RWPE1 (cell line): Measurements from ENCODE around the gene PIK3AP1.

ENCODE experiments used
- CTCF ChIA-PET: fragments of 350-600 bp; sonication (Branson Sonifier 250); formaldehyde crosslinking; extraction: SDS; loops from one replicate; lab custom pipeline; 2021; lab: Yijun Ruan, JAX
- POLR2A ChIA-PET: fragments of 400-600 bp; formaldehyde crosslinking; extraction: SDS; loops from one replicate; lab custom pipeline; 2020; ENCODE audit warnings: antibody characterized with exemption; ENCODE audit not compliant: low non-redundant PET; lab: Yijun Ruan, JAX
- DNase-seq: peaks from one replicate; pipeline ENCODE4 v3.0.0; 2012; ENCODE audit warnings: low spot score
- H3K27ac ChIP-seq: fragments of 450-650 bp; 2 replicates; pipeline ENCODE4 v1.5.1; 2017
- TF ChIP-seq, protein P1 (sequence below): fragments of 450-650 bp; conservative IDR thresholded peaks from 2 replicates; pipeline ENCODE4 v1.5.1; 2017; ENCODE audit warnings: low read depth, mild to moderate bottlenecking

PIK3AP1 gene

DNA sequence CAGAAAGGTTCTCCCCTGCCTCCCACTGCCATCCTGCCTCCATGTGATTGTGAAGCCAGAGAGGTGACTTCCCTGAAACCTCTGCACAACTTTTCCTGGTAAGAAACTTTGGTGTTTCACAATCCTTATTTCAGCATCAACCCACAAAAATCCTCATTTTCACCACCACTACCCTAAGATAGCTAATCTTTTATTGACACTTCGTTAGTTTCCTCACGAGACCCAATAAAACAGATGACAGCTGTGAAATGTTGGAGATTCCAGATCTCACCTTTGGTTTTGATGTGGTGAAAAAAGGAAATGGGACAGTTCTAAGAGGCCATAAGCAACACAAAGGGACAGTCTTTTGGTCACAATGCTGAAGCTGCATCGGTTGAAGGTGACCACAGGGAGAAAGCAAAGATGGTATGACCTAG lies 73.6 kb downstream of the PIK3AP1 start:
- ChIA-PET CTCF (interaction anchor here (0.7 kb wide), 1 partner anchor 36 kb away, joined by 3 read pairs; no protein-coding TSS in a partner anchor), POLR2A (interaction anchor here (0.7 kb wide), 1 partner anchor 10 kb away, joined by 3 read pairs; no protein-coding TSS in a partner anchor)
- H3K27ac ChIP-seq: no peak overlapping the region
- DNase-seq: no peak
- TF ChIP-seq, protein P1, sequence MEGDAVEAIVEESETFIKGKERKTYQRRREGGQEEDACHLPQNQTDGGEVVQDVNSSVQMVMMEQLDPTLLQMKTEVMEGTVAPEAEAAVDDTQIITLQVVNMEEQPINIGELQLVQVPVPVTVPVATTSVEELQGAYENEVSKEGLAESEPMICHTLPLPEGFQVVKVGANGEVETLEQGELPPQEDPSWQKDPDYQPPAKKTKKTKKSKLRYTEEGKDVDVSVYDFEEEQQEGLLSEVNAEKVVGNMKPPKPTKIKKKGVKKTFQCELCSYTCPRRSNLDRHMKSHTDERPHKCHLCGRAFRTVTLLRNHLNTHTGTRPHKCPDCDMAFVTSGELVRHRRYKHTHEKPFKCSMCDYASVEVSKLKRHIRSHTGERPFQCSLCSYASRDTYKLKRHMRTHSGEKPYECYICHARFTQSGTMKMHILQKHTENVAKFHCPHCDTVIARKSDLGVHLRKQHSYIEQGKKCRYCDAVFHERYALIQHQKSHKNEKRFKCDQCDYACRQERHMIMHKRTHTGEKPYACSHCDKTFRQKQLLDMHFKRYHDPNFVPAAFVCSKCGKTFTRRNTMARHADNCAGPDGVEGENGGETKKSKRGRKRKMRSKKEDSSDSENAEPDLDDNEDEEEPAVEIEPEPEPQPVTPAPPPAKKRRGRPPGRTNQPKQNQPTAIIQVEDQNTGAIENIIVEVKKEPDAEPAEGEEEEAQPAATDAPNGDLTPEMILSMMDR: no peak

DNA sequence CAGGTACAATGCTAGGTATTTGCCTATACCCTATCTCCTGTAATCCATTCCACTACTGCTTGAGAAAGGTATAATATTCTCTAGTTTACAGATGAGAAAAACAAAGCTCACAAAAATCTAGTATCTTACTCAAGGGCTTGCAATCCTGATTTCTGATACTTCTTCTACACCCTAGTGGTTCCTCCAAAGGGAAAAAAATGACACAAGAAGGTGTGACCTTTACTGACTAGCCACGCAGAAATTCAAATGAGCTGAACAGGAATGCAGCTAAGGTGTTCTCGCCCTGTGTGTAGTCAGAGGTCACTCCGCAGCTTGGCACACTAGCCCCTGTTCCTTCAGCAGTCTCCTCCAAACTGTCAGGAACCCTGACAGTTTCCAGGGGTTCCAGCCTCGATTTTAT lies 74.0 kb downstream of the PIK3AP1 start:
- DNase-seq: no peak
- TF ChIP-seq, protein P1: no peak
- CTCF ChIA-PET: interaction anchor here (0.7 kb wide), 1 partner anchor 35 kb away, joined by 3 read pairs; no protein-coding TSS in a partner anchor
- POLR2A ChIA-PET: interaction anchor here (0.7 kb wide), 1 partner anchor 9 kb away, joined by 3 read pairs; no protein-coding TSS in a partner anchor
- H3K27ac ChIP-seq: no peak overlapping the region

DNA sequence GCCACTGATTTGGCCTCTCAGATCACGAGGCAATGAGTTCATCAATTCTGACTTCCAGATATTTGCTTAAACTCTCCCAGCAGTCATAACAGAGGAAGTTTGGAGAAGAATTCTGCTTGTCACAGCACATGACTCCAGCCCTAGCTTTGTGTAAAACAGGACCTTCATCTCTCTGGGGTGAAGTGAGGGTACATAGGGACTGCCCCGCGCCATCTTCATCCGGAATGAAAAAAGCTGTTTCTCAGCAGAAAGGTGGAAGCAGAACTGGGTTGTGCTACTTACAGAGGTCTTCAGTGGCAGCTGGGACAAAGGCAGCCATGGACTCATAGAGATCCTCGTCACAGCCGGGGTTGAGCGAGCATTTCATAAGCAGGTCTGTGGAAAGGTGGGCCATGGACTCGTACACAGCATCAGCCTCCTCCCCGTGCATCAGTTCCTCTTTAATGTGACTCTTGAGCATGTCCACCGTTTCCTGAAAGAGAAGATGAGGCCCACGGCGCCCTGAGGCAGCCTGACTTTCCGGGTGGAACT lies 75.1 kb downstream of the PIK3AP1 start:
- TF ChIP-seq, protein P1: no peak
- DNase-seq: no peak
- no peak overlapping the region for H3K27ac ChIP-seq
- CTCF ChIA-PET: no interaction called here
- POLR2A ChIA-PET: no interaction called here

DNA sequence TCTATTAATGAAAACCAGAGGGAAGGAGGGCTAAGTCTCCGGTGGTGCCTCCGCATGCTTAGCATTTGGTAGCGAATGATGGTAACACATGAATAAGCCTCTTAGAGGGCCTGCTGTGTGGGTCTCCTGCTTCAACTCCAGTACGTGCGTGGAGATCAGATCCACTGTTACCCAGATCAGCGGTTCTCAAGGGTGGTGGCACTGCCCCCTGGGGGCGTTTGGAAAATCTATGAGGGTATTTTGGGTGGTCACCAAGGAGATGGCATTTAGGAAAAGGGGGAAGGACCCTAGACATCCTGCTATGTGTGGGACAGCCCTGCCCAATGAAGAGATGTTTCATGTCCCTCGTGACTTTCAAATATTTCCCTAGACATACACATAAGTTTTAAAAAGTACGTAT lies 76.4 kb downstream of the PIK3AP1 start:
- CTCF ChIA-PET: interaction anchor here (0.9 kb wide), 1 partner anchor 9 kb away, joined by 3 read pairs; no protein-coding TSS in a partner anchor
- TF ChIP-seq, protein P1: no peak
- no peak for DNase-seq
- POLR2A ChIA-PET: no interaction called here
- no peak overlapping the region for H3K27ac ChIP-seq

DNA sequence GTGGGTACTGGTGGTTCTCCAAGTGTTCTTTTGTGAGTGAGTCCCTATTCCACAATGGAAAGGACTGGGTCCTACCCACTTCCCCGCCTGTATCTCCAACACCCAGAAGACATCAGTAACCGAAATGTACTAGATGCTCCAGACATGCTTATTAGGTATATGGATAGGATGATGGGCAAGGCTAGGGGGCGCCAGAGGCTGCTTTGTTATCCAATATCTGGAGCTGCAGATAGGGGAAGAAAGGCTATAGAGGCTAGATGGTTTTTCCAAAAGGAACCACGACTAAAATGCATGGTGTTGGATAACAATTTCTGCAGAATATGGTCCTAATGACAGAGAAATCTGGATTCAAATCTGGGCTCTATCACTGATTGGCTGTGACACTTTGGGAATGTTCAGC lies 77.3 kb downstream of the PIK3AP1 start:
- DNase-seq: no peak
- ChIA-PET POLR2A (no interaction called here), CTCF (interaction anchor here (0.6 to 0.9 kb wide), 4 partner anchors 8 to 591 kb away, joined by 3 to 4 read pairs (median 3); no protein-coding TSS in a partner anchor)
- H3K27ac ChIP-seq: no peak overlapping the region
- TF ChIP-seq, protein P1: no peak

DNA sequence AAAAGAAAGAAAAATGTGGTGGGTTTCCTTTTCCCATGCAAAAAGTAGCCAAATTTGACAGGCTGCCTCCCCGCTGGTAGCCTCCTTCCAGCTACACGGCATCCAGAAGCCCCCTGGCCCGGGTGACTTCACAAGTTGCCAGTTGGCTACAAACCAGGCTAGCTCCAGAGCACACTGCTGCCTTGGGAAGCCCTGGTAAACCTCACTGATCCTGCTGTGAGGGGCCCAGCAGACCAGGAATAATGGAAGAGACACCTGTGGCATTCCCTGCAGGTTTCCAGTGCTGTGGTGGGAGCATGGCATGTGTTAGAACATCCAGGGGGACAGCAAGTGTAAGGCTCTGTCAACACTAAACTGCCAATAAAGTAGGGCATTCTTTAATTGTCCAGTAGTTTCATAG lies 77.8 kb downstream of the PIK3AP1 start:
- ChIA-PET CTCF (interaction anchor here (0.7 kb wide), 1 partner anchor 390 kb away, joined by 3 read pairs; no protein-coding TSS in a partner anchor), POLR2A (no interaction called here)
- TF ChIP-seq, protein P1: no peak
- H3K27ac ChIP-seq: no peak overlapping the region
- DNase-seq: no peak
